ENCODE data around the gene ZNF319. TPM values are rescaled to one million over a fixed set of nuclear protein-coding genes. Genes with fewer than 3 reads are reported as not detected.

Gene ZNF319
- total and polyA plus RNA-seq, 5 experiments from 2014 or later = 3.7 to 21.6 (median 10.7) TPM

DNA sequence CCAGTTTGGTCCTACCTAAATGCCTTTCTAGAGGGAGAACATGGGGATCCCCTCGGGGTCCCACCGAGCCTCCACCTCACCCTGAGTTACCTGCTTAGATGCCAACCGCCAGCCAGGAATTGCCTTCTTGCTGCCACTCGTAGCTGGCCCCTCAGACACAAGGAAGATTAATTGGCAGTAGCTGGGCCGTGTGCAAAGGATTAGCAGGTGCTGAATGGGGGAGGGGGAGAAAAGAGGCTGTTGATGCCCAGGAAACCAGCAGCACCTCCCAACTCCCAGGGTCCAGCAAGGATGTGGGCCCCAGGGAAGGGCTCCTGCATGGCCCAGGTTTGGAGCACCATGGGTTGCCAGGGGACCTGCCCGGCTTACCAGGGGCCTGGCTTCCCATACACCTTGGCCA is 29.5 kb downstream of the ZNF319 start, which contains the start of gene CNGB1:
Gene CNGB1 (minus strand): TSS at position 159 of the 400 bp plus-strand sequence. CDS start 3,842 bp downstream, outside the sequence.
- POLR2A ChIA-PET = no interaction called here
- ATAC-seq (no peak), DNase-seq (no peak)
- Mint-ChIP-seq H3K9me3 (no peaks in the 10 kb centered on the region), H3K4me1 (peaks cover 0 to 8% (median under 1%) of the 10 kb centered on the region in 4 donors), H3K27ac (peak within 1 kb of the TSS in 1 of 10 donors; percentile 38), H3K27me3 (peaks cover 0 to 1% (median 0%) of the 10 kb centered on the region in 5 donors), H3K4me3 (no peak within 1 kb of the TSS), H3K36me3 (no peaks in the 10 kb centered on the region)

DNA sequence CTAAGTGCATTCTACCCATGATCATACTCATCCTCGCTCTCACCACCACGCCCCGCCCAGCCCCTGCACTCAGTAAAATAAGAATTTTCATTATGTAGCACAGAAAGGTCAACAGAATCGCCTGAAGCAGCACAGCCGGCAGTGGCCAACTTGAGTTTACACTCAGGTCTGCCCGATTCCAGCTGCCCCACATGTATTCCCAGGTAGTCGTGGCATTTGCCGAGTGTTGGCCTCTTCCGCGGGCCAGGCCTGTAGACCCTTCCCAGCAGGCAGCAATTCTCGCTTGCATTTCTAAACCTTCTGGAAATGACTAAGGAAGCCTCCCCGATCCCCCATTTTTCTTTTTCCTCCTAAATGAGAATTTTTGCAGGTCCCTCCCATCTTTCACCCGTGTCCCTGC is 30.2 kb downstream of the ZNF319 start:
- POLR2A ChIA-PET = no interaction called here
- Mint-ChIP-seq H3K36me3 (no peaks in the 10 kb centered on the region), H3K4me3 (no peak overlapping the region), H3K27me3 (peaks cover 0 to 1% (median 0%) of the 10 kb centered on the region in 5 donors), H3K9me3 (no peaks in the 10 kb centered on the region), H3K27ac (no peak overlapping the region), H3K4me1 (peaks cover 0 to 9% (median under 1%) of the 10 kb centered on the region in 4 donors)
- no peak for ATAC-seq
- DNase-seq = no peak

GRCh38 chr16:57969451-57970123 is 30.9 kb downstream of the ZNF319 start:
- H3K4me1 Mint-ChIP-seq = peaks cover 0 to 9% (median under 1%) of the 10 kb centered on the region in 4 donors
- DNase-seq (no peak), ATAC-seq (no peak)
- POLR2A ChIA-PET = no interaction called here
- no peaks in the 10 kb centered on the region for H3K27me3 Mint-ChIP-seq
- H3K27ac Mint-ChIP-seq = no peak overlapping the region
- H3K36me3 Mint-ChIP-seq = no peaks in the 10 kb centered on the region
- no peaks in the 10 kb centered on the region for H3K9me3 Mint-ChIP-seq
- H3K4me3 Mint-ChIP-seq = no peak overlapping the region

DNA sequence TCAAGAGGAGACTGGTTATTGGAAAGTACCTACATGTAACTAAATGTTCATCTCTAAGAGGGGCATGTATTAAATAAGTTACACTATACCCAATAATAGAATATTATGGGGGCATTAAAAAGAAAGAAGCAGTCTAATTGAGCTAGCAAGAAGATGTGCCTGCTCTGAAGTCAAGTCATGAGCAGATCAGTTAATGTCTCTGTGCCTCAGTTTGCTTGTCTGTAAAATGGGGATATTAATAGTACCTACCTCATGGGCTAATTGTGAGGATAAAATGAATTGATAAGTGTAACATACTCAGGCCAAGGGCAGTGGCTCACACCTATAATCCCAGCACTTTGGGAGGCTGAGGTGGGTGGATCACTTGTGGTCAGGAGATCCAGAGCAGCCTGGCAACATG is 32.6 kb downstream of the ZNF319 start:
- DNase-seq (no peak), ATAC-seq (no peak)
- no peak overlapping the region for H3K27ac Mint-ChIP-seq
- H3K4me3 Mint-ChIP-seq = no peak overlapping the region
- H3K27me3 Mint-ChIP-seq = no peaks in the 10 kb centered on the region
- H3K9me3 Mint-ChIP-seq = no peaks in the 10 kb centered on the region
- H3K4me1 Mint-ChIP-seq = peaks cover 0 to 9% (median under 1%) of the 10 kb centered on the region in 4 donors
- H3K36me3 Mint-ChIP-seq = no peaks in the 10 kb centered on the region
- POLR2A ChIA-PET = no interaction called here

- H3K27ac Mint-ChIP-seq = no peak overlapping the region
- H3K4me1 Mint-ChIP-seq = peaks cover 0 to 4% (median 0%) of the 10 kb centered on the region in 4 donors
- DNase-seq (no peak), ATAC-seq (no peak)
- H3K9me3 Mint-ChIP-seq = no peaks in the 10 kb centered on the region
- no peak overlapping the region for H3K4me3 Mint-ChIP-seq
- H3K27me3 Mint-ChIP-seq = no peaks in the 10 kb centered on the region
- H3K36me3 Mint-ChIP-seq = no peaks in the 10 kb centered on the region
- POLR2A ChIA-PET = no interaction called here
These were observed 33.5 kb downstream of the ZNF319 start for GRCh38 chr16:57966986-57967385.

DNA sequence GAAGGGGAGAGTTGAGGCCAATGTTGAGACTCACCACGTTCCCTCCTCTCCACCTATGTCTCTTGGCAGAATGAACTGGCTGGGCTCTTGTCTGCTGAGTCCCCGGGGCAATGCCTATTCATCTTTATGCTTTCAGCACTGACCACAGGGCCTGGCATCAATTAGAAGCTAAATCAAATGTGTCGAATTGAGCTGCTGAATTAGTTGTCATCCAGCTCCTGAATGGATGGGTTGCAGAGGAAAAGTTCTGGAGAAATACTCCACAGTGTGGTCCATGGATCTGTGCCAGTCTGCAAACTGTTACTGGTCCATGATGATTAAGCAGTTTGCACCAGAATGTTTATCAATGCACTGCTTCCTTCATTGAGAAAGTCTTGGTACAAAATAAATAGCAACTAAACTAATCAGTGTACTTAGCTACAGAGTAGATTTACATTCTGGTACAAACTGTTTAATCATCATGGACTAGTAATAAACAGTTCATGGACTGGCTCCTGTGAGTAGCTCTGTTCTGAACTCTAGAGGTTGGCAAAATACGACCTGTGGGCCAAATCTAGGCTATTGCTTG is 34.2 kb downstream of the ZNF319 start:
- no peaks in the 10 kb centered on the region for H3K27me3 Mint-ChIP-seq
- POLR2A ChIA-PET = no interaction called here
- DNase-seq = no peak
- peak overlapping the region in 1 of 10 donors; percentile 68 for H3K27ac Mint-ChIP-seq
- no peaks in the 10 kb centered on the region for H3K9me3 Mint-ChIP-seq
- ATAC-seq = no peak
- peaks cover 0 to 3% (median 0%) of the 10 kb centered on the region in 4 donors for H3K4me1 Mint-ChIP-seq
- H3K36me3 Mint-ChIP-seq = no peaks in the 10 kb centered on the region
- H3K4me3 Mint-ChIP-seq = no peak overlapping the region

DNA sequence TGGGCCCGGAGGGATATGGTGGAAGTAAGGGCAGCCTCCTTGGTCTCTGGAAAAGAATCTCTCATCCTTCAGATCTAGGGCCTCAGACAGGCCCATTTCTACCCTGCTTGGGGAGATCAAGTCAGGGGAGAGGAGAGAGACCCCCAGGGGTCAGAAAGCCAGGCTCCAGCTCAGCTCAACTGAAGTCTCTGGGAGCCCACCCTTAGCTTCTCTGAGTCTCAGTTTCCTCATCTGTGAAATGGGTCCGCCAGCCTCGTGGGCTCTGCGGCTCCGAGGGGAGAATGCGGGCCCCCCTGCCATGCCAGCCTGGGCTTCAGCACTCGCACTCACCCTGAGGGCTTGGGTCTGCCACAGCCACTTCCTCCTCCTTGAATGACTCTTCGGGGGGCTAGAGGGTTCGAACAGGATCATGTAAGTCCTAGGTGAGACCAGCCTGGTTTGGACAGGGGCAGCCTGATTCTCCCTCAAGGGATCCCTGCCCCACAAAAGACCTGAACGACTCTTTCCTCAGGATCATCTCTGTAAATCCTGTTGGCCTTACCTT is 36.2 kb downstream of the ZNF319 start:
- ATAC-seq = no peak
- POLR2A ChIA-PET = no interaction called here
- Mint-ChIP-seq H3K4me1 (peaks cover 0 to 3% (median 0%) of the 10 kb centered on the region in 4 donors), H3K9me3 (no peaks in the 10 kb centered on the region), H3K27ac (no peak overlapping the region), H3K27me3 (no peaks in the 10 kb centered on the region), H3K4me3 (no peak overlapping the region), H3K36me3 (no peaks in the 10 kb centered on the region)
- no peak for DNase-seq

- Mint-ChIP-seq H3K9me3 (no peaks in the 10 kb centered on the region), H3K4me1 (peaks cover 0 to 3% (median 0%) of the 10 kb centered on the region in 4 donors), H3K4me3 (no peak overlapping the region), H3K27me3 (peaks cover 0 to 2% (median 0%) of the 10 kb centered on the region in 5 donors), H3K36me3 (no peaks in the 10 kb centered on the region), H3K27ac (peak overlapping the region in 1 of 10 donors; percentile 68)
- ATAC-seq (no peak), DNase-seq (no peak)
- POLR2A ChIA-PET = no interaction called here
These were observed 37.7 kb downstream of the ZNF319 start for GRCh38 chr16:57962756-57963155.

GRCh38 chr16:57962046-57962445 is 38.4 kb downstream of the ZNF319 start:
- ATAC-seq (no peak), DNase-seq (no peak)
- POLR2A ChIA-PET = no interaction called here
- Mint-ChIP-seq H3K9me3 (no peaks in the 10 kb centered on the region), H3K4me1 (peaks cover 0 to 3% (median 0%) of the 10 kb centered on the region in 4 donors), H3K27me3 (peaks cover 0 to 2% (median 0%) of the 10 kb centered on the region in 5 donors), H3K36me3 (no peaks in the 10 kb centered on the region), H3K27ac (peak overlapping the region in 1 of 10 donors; percentile 24), H3K4me3 (no peak overlapping the region)

GRCh38 chr16:57961538-57961937 is 38.9 kb downstream of the ZNF319 start:
- Mint-ChIP-seq H3K9me3 (no peaks in the 10 kb centered on the region), H3K4me1 (peaks cover 0 to 3% (median 0%) of the 10 kb centered on the region in 4 donors), H3K27ac (peak overlapping the region in 2 of 10 donors; percentile 16 to 24), H3K4me3 (no peak overlapping the region), H3K36me3 (no peaks in the 10 kb centered on the region), H3K27me3 (peaks cover 0 to 2% (median 0%) of the 10 kb centered on the region in 5 donors)
- no peak for ATAC-seq
- POLR2A ChIA-PET = no interaction called here
- no peak for DNase-seq

DNA sequence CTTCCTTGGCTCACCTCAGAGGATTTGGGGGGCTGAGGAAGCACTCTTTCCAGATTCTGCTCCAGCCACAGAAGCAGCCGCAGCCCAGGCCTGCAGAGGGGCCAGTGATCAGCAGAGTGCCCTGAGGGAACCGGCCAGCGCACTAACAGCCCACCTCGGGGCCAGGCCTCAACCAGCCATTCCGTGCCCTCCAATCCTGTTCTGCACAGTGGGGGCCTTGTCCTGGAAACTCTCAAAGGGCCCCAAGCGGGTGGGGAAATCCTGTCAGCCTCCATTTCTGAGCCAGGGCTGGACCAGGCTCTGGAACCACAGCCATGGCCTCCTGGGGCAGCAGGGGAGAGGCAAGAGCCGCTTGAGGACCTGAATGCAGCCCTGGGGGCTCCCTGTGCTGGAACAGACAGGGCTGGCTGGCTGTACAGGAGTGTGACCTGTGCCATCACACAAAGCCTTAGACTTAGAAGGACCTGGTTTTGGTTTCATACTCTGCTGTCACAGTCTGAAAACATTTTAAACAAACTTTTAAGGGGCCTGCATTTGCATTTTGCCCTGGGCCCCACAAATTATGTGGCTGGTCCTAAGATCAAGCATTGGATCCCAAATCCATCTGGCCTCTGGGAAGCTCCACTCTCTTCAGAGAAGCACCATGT is 39.5 kb downstream of the ZNF319 start:
- peaks cover 0 to 1% (median 0%) of the 10 kb centered on the region in 4 donors for H3K4me1 Mint-ChIP-seq
- no peaks in the 10 kb centered on the region for H3K9me3 Mint-ChIP-seq
- H3K27ac Mint-ChIP-seq = peak overlapping the region in 1 of 10 donors; percentile 16
- H3K4me3 Mint-ChIP-seq = no peak overlapping the region
- peaks cover 0 to 2% (median 0%) of the 10 kb centered on the region in 5 donors for H3K27me3 Mint-ChIP-seq
- no peaks in the 10 kb centered on the region for H3K36me3 Mint-ChIP-seq
- POLR2A ChIA-PET = no interaction called here
- no peak for ATAC-seq
- DNase-seq = no peak

- Mint-ChIP-seq H3K36me3 (no peaks in the 10 kb centered on the region), H3K4me3 (no peak overlapping the region), H3K4me1 (no peaks in the 10 kb centered on the region), H3K9me3 (no peaks in the 10 kb centered on the region), H3K27me3 (peaks cover 0 to 2% (median 0%) of the 10 kb centered on the region in 5 donors), H3K27ac (no peak overlapping the region)
- POLR2A ChIA-PET = no interaction called here
- no peak for ATAC-seq
- no peak for DNase-seq
These were observed 40.2 kb downstream of the ZNF319 start for GRCh38 chr16:57960310-57960709.

GRCh38 chr16:57959804-57960203 is 40.7 kb downstream of the ZNF319 start:
- no peak overlapping the region for H3K27ac Mint-ChIP-seq
- DNase-seq = no peak
- POLR2A ChIA-PET = no interaction called here

More at GRCh38 chr16:57959804-57960203, 40.7 kb downstream of the ZNF319 start:
- Mint-ChIP-seq H3K27me3 (peaks cover 0 to 2% (median 0%) of the 10 kb centered on the region in 5 donors), H3K4me3 (no peak overlapping the region), H3K9me3 (no peaks in the 10 kb centered on the region), H3K4me1 (no peaks in the 10 kb centered on the region), H3K36me3 (no peaks in the 10 kb centered on the region)
- ATAC-seq = no peak
